H4 (cell line): Measurements from ENCODE around the gene KLHL2. TPM values are rescaled to one million over a fixed set of nuclear protein-coding genes. Genes with fewer than 3 reads are reported as not detected.
"Not testable (repeated sequence)": the region's sequence is repeated elsewhere in the genome, so short reads cannot be mapped to it uniquely, and the experiment has no call there.

Experiments
- DNase-seq: peaks from one replicate; pipeline ENCODE4 v3.0.0-alpha.2; 2015; ENCODE audit warnings: low spot score
- total RNA-seq: library from RNA; depleted of rRNA; stranded (reverse); fragments of >200 nt; shearing (Covaris generic); gene quantifications from 2 replicates; pipeline ENCODE4 v1.2.3, GENCODE V29; 2014; rRNA removed

The KLHL2 gene, protein sequence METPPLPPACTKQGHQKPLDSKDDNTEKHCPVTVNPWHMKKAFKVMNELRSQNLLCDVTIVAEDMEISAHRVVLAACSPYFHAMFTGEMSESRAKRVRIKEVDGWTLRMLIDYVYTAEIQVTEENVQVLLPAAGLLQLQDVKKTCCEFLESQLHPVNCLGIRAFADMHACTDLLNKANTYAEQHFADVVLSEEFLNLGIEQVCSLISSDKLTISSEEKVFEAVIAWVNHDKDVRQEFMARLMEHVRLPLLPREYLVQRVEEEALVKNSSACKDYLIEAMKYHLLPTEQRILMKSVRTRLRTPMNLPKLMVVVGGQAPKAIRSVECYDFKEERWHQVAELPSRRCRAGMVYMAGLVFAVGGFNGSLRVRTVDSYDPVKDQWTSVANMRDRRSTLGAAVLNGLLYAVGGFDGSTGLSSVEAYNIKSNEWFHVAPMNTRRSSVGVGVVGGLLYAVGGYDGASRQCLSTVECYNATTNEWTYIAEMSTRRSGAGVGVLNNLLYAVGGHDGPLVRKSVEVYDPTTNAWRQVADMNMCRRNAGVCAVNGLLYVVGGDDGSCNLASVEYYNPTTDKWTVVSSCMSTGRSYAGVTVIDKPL
- 12.0 and 13.2 TPM in 2 replicates for total RNA-seq

DNA sequence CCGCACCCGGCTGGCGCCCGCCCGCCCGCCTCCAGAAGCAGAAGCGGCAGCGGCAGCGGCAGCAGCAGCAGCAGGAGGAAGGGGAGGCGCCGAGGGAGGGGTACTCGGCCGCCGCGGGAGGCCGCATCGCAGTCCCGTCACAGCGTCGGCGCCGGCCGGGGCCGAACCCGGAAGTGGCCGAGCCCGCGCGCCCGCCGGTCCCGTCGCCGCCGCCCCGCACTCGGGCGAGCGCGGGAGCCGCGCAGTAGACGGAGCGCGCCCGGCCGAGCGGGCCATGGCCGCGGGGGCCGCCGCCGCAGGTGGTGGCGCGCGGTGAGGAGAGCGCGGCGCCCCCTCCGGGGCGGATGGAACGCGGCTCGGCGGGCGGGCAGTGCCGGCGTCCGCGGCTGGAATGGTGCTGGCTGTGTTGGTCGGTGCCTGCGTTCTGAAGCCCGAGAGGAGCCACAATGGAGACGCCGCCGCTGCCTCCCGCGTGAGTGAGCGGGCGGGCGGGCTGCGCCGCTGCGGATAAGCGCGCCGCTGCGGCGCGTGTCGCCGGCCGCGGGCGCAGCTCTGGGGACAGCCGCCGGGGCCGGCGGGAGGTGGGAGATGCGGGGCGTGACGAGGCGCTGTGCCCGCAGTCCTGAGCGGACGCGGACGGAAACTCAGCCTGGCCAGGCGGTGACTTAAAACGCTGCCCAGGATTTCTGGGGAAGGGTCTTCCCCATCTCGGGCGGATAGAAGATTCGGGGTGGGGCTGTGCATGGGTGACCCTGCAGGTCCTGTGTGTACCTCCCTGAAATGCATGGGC is at the start of gene KLHL2:
KLHL2 (plus strand) TSS at position 131 of the 790 bp plus-strand sequence; CDS start at position 447, 316 bp downstream.
- peak; percentile 49 for DNase-seq

DNA sequence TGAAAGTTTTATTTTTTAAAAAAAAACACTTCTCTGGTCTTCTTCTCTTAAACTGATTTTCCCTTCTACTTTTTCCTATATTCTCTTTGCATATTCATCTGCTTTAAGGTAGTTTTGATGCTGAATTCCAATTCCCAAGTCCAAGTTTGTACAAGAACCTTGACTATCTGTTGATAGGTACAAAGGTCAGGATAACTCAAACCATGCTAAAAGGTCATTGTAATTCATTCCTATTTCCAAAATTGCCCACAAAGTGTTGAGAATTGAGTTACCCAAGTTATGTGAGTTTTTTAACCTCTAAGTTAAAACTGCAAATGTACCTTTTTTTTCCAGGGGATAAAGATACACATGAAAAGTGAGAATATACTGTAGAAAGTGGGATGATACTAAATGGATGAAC is 48.6 kb upstream of the KLHL2 start:
- DNase-seq, result no peak

DNA sequence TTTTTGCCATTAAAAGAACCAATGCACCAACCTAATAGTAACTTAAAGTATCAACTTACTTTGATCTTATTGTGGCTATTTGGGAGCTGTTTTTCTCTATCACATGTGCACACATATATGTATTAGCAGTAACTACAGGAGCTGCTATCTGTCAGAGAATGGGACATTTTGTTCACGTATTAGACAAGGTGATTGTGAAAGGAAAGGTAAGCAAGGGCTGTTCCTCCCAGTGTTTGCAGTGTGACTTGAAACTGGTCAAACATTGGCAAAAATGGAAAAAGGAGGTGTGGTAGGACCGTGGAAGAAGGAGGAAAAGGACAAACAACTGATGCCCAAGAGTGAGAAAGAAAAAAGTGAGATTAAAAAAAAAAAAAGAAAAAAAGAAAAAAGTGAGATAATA is 43.1 kb upstream of the KLHL2 start:
- DNase-seq, result no peak

DNA sequence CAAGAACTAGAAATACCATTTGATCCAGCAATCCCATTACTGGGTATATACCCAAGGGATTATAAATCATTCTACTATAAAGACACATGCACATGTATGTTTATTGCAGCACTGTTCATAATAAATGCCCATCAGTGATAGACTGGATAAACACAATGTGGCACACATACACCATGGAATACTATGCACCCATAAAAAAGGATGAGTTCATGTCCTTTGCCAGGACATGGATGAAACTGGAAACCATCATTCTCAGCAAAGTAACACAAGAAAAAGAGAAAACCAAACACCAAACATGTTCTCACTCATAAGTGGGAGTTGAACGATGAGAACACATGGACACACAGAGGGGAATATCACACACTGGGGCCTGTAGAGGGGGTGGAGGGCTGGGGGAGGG is 40.5 kb upstream of the KLHL2 start:
- not testable (repeated sequence) for DNase-seq

DNA sequence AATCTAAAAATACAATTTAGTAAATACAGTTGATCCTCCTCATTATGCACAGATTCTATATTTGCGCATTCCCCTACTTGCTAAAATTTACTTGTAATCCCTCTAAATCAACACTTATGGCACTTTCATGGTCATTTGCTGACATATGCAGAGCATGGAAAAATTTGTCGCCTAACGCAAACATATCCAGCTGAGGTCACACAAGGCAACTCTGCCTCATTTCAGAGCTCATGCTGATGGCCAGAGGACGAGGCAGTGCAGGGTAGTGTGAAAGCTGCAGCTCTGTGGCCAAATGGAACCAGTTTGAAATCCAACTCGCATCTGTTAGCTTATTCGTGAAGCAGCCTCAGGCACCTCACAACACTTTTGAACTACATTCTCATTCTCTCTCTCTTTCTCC is 39.7 kb upstream of the KLHL2 start:
- DNase-seq, result no peak

DNA sequence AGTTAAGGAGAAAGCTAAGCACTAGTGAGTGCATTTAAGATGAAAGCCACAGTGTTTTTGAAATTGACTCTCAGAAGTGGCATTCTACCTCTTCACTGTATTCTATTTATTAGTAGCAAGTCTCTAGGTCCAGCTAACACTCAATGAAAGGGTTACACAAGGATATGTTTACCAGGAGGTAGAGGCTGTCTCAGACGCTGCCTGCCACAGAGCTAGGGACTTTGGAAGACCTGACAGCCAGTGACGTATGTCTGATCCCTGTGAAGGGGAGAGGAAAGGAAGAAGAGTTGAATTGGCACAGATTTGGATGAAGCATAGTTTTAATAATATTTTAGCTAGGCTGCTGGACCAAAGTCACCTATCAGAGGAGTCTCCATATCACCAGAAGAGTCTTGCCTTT is 36.5 kb upstream of the KLHL2 start:
- DNase-seq, result no peak

DNA sequence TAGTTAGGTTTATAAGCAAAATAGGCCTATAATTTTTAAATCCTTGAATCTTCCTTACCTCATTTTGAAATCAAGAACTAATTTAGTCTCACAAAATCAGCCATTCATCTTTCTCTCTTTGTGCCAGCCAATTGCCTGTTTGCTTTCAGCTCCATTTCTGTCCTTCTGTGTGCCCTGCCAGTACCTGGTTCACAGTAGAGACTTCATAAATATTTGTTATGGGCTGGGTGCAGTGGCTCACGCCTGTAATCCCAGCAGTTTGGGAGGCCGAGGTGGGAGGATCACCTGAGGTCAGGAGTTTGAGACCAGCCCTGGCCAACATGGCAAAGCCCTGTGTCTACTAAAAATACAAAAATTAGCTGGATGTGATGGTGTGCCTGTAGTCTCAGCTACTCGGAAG is 31.9 kb upstream of the KLHL2 start:
- not testable (repeated sequence) for DNase-seq

DNA sequence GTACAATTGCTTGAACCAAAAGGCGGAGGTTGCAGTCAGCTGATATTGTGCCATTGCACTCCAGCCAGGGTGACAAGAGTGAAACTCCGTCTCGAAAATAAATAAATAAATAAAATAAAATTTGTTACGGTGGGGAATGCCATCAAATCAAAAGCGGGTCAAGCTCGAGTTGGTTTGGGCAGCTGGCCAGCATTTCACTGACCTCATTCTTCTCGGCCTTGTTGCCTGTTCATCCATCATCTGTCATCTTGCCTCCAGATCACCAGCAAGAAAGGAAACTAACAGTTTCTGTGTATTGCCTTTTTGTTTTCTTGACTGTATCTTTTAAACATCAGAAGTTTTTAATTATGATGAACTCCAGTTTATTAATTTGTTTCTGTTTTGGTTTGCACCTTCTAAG is 31.5 kb upstream of the KLHL2 start:
- DNase-seq, result no peak

DNA sequence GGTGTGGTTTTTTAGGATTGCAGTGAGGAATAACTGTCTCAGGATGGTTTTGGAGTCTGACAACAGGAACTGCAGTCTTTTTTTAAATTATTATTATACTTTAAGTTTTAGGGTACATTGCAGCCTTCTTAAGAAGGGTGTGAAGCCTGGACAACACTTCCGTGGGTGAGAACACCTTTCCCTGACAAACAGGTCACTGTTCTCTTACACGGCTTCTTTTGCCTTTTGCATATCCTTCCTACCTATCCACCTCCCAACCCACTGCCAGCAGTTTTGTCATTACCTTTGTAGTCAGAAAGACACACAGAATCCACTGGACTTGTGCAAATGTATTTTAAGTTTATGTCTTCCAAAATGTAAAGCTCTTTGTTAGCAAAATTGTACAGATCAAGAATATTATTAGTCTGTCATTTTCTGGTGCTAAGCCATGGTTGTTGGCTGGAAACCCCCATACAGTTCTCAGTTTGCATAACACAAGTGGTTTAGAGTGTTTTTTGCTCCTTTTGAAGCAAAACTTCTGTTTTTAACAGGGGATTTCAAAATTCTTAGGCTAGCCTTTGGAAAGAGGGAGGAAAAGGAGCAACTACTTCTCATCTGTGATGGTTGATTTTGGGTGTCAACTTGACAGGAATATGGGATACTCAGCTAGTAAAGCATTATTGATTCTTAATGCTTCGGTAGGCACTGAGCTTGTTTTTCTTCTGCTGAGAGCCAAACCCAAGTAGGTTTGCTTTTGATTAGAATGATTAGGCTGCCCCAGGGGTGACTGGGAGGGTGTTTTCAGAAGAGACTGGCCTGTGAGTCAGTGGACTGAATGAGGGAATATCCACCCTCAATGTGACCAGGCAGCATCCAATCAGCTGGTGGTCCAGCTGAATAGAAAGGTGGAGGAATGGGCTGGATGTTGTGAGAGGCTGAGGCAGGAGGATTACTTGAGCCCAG is 29.4 kb upstream of the KLHL2 start:
- DNase-seq, result no peak

DNA sequence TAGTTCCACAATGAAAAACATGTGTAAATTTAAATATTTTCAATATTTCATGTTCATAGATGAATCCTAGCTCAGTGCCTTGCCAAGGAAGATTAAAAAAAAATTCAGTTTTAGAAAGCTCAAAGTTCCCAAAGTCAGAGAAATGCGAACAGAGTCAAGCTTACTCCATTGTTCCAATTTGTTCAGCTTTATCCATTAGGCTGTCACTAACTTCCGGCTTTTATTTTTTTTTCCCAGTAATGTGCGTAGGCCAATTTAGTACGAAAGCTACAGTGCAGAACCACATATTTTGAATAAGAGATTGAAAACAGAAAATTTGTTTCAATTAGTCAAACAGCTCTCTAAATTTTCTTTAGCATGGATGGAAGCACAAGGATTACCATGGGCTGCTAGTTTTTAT is 23.1 kb upstream of the KLHL2 start:
- no peak for DNase-seq

DNA sequence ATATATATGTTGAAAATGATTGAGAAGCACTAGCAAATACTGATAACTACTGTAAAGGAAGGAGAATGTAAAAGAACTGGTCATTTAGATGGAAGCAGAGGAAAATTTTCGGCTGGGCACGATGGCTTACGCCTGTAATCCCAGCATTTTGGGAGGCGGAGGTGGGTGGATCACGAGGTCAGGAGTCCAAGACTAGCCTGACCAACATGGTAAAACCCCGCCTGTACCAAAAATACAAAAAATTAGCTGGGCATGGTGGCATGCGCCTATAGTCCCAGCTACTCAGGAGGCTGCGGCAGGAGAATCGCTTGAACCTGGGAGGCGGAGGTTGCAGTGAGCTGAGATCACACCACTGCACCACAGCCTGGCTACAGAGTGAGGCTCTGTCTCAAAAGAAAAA is 22.4 kb upstream of the KLHL2 start:
- DNase-seq, result not testable (repeated sequence)

DNA sequence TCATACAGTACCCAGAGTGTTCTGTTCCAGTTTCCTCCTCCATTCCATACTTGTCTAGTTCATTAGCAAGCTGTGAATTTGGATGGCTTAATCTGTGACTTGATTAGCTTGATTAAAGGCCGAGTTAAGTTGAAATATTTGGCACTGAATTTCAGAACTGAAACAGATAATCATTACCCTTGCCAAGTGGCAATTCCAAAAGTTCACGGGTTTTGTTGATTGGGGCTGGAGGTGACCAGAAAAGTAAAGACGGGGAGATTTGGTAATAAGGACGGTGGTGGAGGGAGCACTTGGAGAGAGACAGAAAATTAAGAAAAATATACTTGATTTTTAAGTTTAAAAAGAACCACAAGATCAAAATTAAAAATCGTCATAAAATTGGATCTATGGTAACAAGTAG is 21.9 kb upstream of the KLHL2 start:
- no peak for DNase-seq

DNA sequence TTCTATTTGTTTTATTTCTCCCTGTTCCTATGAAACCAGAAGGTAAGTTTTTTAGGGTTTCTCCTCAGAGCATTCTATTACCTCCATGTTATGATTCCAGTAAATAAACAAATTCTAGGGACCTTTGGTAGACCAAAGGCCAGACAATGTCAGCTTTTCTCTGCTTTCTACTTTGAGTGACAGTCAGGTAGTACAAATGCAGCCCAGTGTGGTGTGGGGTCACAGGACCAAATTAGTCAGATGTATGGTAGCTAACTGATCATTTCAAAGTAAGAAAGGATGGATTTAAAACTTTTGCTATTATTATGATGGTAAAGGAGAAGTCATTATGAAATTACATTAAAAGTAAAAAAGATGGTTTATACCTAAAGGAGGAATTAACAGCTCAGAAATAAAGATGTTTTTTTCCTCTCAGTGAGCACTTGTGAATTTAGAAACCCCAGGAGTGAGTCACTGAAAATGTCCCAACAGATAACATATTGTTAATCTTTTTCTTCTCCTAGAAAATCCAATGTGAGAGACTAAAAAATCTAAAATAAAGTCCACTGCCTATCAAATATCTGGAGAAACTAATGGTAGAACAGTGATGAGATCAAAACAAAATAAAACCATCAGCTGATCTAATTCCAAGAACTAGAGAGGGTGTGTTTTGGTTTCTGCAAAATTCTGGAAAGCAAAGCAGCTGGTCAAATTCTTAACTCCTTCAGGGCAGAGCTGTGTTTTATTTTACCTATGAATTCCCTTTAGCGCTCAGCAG is 16.6 kb upstream of the KLHL2 start:
- no peak for DNase-seq

DNA sequence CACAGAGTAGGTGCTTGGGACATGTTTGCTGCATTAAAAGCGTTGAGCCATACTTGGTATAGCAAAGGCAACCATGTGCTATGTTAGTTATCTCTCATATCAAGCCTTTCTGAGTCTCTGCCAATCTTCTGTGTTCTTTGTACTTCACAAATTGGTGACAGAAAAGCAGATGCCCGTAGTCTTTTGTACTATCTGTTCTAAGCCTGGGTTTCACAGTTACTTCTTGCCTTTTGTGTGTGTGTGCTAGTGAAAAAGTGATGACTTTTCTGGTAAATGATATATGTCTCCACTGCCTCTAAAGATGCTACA is 16.1 kb upstream of the KLHL2 start:
- no peak for DNase-seq

DNA sequence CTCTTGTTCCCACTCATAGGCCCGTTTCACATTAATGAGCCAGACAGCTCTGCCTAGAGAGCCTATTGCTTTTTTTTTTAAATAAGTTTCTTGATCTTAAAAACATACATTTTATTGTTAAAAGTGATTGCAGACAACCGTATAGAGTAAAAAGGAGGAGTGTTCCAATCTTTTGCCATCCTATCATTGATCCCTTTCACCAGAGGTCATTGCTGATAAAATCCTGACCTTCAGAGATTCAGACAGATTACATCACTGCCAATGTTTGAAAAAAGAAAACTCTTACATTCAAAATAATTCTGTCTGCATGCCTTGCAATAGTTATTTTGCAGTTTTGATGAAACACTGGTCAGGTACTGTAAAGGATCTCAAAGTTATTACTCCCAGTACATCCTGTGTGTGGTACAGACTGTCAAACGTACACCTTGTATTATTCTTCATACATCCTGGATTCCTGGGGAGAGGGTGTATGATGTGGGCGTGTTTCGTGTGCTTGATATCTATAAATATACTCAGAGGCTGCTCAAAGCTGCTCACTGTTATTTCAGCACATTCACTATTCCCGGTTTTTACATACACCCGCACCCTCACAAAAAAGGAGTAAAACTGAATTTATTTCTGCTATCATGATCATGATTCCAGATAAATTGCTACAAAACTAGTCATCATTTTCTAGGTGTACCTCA is 15.4 kb upstream of the KLHL2 start:
- DNase-seq, result no peak

DNA sequence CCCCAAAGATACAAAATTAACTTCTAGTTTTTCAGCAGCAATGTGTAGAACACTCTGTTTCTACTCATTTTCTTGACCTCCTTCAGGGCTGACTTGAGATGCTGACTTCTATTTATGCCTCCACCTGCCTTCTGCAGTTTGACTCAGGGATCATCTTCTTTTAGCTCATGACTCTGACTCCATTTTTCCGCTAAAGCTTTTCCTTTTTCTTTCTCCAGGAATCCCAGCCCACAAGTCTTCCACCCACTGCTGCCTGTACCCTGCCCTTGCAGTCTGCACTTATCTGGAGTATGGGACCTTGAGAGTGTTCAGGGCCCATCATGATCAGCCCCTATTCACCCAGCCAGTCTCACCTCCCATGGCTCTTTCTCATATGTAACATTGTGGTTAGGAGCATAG is 14.9 kb upstream of the KLHL2 start:
- no peak for DNase-seq

DNA sequence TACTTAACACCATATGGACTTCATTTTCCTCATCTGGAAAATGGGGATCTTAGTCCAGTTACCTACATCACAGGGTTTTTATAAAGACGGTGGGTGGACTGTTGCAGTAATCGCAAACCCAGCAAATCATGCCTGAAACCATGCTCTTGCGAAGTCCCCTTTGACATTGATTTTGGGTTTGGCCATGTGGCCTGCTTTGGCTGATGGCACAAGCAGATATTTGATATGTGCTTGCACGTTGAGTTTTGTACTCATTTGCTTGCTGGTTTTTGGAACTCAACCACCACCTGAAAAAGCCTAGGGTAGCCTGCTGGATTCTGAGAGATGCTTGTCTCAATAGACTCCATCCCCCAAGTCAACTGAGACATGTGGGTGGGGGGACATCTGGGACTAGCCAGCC is 14.4 kb upstream of the KLHL2 start:
- no peak for DNase-seq

DNA sequence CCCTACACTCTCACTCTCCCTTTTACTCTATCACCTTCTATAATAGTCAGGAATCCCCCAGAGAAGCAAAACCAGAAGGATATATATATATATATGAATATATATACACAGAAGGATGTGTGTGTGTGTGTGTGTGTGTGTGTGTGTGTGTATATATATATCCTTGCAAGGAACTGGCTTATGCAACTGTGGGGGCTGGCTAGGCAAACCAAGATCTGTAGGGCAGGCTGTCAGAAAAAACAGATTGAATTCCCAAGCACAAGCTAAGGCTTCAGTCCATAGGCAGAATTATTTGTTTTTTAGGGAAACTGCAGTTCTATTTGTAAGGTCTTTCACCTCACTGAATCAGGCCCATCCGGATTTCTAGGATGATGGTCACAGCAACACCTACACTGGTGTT is 13.0 kb upstream of the KLHL2 start:
- no peak for DNase-seq

DNA sequence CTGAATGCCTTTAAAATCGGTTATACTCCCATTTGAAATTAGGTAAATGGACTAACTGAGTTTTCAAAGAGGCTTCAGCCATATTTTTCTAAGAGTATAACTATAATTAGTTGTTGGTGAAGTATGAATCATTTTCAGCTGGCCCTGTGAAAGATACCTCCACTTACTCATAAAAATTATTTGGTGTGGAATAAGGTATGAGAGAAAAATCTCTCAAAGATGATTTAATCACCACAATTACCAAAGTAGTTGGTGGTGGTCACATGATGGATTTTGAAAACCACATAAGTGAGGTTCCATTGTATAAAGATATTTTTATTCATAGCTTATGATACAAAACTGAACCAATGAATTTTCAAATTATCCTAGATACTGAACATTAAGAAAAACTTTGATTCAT is 9.0 kb upstream of the KLHL2 start:
- no peak for DNase-seq

DNA sequence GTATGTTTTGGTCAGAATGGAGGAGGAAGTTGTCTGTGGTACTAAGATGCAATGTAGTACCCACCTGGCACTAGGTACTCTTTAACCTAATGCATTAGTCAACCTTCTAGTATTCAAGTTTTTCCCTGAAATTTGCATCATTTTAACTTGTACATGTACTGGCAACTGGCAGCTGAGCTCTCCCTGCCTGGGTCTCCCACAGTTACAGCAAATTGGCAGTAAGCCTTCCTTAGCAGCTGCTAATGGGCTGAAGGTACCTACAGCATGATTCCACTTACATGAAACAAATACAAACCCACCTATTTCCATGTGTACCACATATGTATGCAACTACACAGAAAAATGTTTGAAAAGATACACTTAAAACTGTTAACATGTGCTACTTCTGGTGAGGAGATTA is 8.1 kb upstream of the KLHL2 start:
- peak; percentile 10 for DNase-seq
